Measurements from ENCODE around the gene TSTD1. TPM values are rescaled to one million over a fixed set of nuclear protein-coding genes. Genes with fewer than 3 reads are reported as not detected.

Gene TSTD1
- total and polyA plus RNA-seq, 2 of the 8 experiments (the other 6 are each of a cell fraction or from before 2014, with no cell fraction given): 60.9 to 314 TPM

DNA sequence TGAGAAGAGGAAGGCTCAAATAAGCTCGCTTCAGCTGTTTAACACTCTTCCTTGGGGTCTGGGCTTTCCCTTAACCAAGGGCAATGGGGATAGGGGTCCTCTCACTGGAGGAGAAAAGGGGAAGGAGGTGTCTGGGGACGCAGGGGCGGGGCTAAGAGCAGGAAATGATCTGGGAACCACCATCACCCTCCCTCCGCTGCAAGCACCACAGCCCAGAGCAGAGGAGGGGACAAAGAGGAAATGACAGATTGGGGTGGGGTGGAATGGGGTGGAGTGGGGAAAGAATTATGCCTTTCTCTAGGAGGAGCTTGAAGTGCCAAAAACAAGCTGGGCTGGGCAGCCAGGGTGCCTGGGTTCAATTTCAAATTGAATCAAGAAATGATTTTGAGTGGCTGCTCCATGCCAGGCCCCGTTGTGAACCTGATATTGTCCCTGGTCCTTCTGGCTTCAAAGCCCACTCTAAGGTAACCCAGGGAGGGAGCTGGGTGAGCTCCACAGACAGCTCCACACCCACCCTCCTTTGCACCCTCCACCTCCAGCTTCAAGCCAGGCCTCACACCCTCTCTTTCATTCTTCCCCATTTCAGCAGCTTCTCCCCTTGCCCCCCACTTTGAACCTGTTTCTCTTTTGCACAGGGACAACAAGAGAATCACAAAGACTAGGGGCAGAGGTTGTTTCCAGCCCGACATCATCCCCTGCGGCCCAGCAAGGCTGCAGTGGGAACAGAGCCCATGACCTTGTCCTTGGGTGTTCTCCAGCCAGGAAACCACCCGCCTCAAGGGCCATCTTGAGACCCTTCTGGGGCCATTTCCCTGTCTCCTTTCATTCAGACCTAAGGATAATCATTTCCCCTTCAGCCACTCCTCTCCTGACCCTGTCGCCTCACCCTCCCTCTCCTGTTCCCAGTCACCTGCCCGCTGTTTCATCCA is 29.8 kb upstream of the TSTD1 start:
- H2AK5ac ChIP-seq (ENCODE audit: low read depth, low read length): no peak overlapping the region
- H2BK20ac ChIP-seq (ENCODE audit: low read length): no peak overlapping the region
- 86% methylated on average over 9 of the region's 10 CpGs; no CpG with 5 or more reads in 1 of the 2 experiments for WGBS, 2 experiments (ENCODE audit: extremely low coverage in 1 of 2, insufficient coverage in 1 of 2, insufficient read length in 1 of 2, insufficient replicate concordance in 2 of 2, low coverage in 1 of 2, low lambda C conversion rate in 2 of 2, missing lambda C conversion rate in 1 of 2)
- no peaks in the 10 kb centered on the region for H3K27me3 ChIP-seq (replicated peaks in 1 of 4; ENCODE audit: control insufficient read depth in 3 of 4, extremely low read depth in 1 of 4, insufficient read depth in 3 of 4, low read length in 3 of 4)
- CTCF ChIA-PET (ENCODE audit: partially characterized antibody): interaction anchor here (0.7 to 17.8 kb wide), 6 partner anchors 9 to 288 kb away, joined by 3 to 282 read pairs (median 4); partner anchors contain the start of genes KLHDC9 and NECTIN4
- no peak overlapping the region for H2BK12ac ChIP-seq (ENCODE audit: low read depth, low read length)
- H3K79me2 ChIP-seq (ENCODE audit: control insufficient read depth in 1 of 2, insufficient read depth in 2 of 2, low read length in 2 of 2): no peaks in the 10 kb centered on the region
- H3K79me1 ChIP-seq (ENCODE audit: low read depth, low read length): no peaks in the 10 kb centered on the region
- H3K4me3 ChIP-seq (ENCODE audit: extremely low read depth in 1 of 4, insufficient read depth in 2 of 4, low read depth in 3 of 4, low read length in 4 of 4): no peak overlapping the region
- no peak overlapping the region for H4K5ac ChIP-seq (ENCODE audit: insufficient read length, low read depth, low read length)
- H2AFZ ChIP-seq (ENCODE audit: low read length): no peak overlapping the region
- H3K27ac ChIP-seq (ENCODE audit: low read depth, low read length): no peak overlapping the region
- POLR2A ChIA-PET (ENCODE audit: partially characterized antibody): interaction anchor here (1.0 to 1.4 kb wide), 2 partner anchors 29 to 64 kb away, joined by 3 to 4 read pairs; partner anchors contain the start of genes DEDD and TSTD1
- no peak overlapping the region for H3K56ac ChIP-seq (replicated peaks; ENCODE audit: insufficient read length, low read depth, low read length)
- DNase-seq (ENCODE audit: low read depth in 1 of 2, low spot score in 2 of 2) (no peak), FAIRE-seq (no peak)
- H3K14ac ChIP-seq (ENCODE audit: insufficient read length): no peak overlapping the region
- H4K8ac ChIP-seq (ENCODE audit: extremely low read depth, insufficient read depth, low read length): peak overlapping the region; percentile 70; the same call in 1 of the 2 replicates
- H3K9ac ChIP-seq (replicated peaks in 1 of 4; ENCODE audit: extremely low read depth in 1 of 4, low read depth in 3 of 4, low read length in 3 of 4): no peak overlapping the region
- H3K23me2 ChIP-seq (ENCODE audit: low read depth, low read length): no peaks in the 10 kb centered on the region
- H2BK5ac ChIP-seq (ENCODE audit: low read depth, low read length): no peak overlapping the region
- H3K4me1 ChIP-seq (replicated peaks in 1 of 4; ENCODE audit: control insufficient read depth in 3 of 4, insufficient read depth in 4 of 4, low read length in 3 of 4): peaks cover 0 to 8% (median 3%) of the 10 kb centered on the region in 4 experiments; a peak in 3 of 7 replicates
- peak overlapping the region; percentile 30 for H4K91ac ChIP-seq (replicated peaks; ENCODE audit: insufficient read length, low read length)
- no peaks in the 10 kb centered on the region for H3K36me3 ChIP-seq (ENCODE audit: control insufficient read depth in 2 of 4, insufficient read depth in 4 of 4, low read length in 3 of 4)
- peaks cover 0 to 3% of the 10 kb centered on the region in 2 experiments for H4K20me1 ChIP-seq (replicated peaks in 1 of 2; ENCODE audit: control insufficient read depth in 1 of 2, insufficient read depth in 2 of 2, low read length in 2 of 2)
- H3K23ac ChIP-seq (ENCODE audit: insufficient read length): no peak overlapping the region
- H2BK120ac ChIP-seq (replicated peaks; ENCODE audit: low read depth, low read length): no peak overlapping the region
- H3K4ac ChIP-seq (replicated peaks; ENCODE audit: insufficient read length, low read depth, low read length): peak overlapping the region; percentile 84
- H2BK15ac ChIP-seq (ENCODE audit: low read length): 0 out of 2 replicates have a peak overlapping the region, but pooled peaks have one; percentile 29
- no peaks in the 10 kb centered on the region for H3K9me3 ChIP-seq (ENCODE audit: insufficient read depth in 2 of 2, low read depth in 1 of 2, low read length in 1 of 2)
- H3K18ac ChIP-seq (ENCODE audit: extremely low read depth, low read length): no peak overlapping the region
- no peak overlapping the region for H3K4me2 ChIP-seq (ENCODE audit: insufficient read depth in 1 of 2, low read depth in 2 of 2, low read length in 2 of 2)
- no peak for TF ChIP-seq RAD21 (IDR thresholded peaks at IDR 0.05 in 1 of 2, conservative IDR thresholded peaks at IDR 0.05 in 1 of 2; ENCODE audit: low read depth in 2 of 2, low read length in 2 of 2)
- TF ChIP-seq GABPA (IDR thresholded peaks at IDR 0.05; ENCODE audit: borderline replicate concordance, insufficient read depth, low read length): no peak
- TF ChIP-seq SRF (IDR thresholded peaks at IDR 0.05; ENCODE audit: low read depth, low read length): no peak
- no peak for TF ChIP-seq CBX8 (IDR thresholded peaks at IDR 0.05; ENCODE audit: borderline replicate concordance, low read depth, low read length)
- TF ChIP-seq KDM4A (IDR thresholded peaks at IDR 0.05; ENCODE audit: low read depth, low read length, severe bottlenecking): no peak
- TF ChIP-seq EGR1 (IDR thresholded peaks at IDR 0.05; ENCODE audit: borderline replicate concordance, low read depth, low read length): no peak
- no peak for TF ChIP-seq POU5F1 (IDR thresholded peaks at IDR 0.05; ENCODE audit: low read depth, low read length)
- TF ChIP-seq TAF1 (IDR thresholded peaks at IDR 0.05; ENCODE audit: low read depth, low read length): no peak
- TF ChIP-seq SP4 (IDR thresholded peaks at IDR 0.05; ENCODE audit: low read length): no peak
- no peak for TF ChIP-seq KDM5A (IDR thresholded peaks at IDR 0.05; ENCODE audit: low read length)
- no peak for TF ChIP-seq PHF8 (conservative IDR thresholded peaks at IDR 0.05; ENCODE audit: low read depth, low read length)

Data from H1 (cell line).